Trophoblast cell (in vitro differentiated cells and primary cell): Measurements from ENCODE around the gene PPP1R1A.

Experiments used
- DNase-seq, 2 donors: peaks; one replicate each; pipeline ENCODE4 v3.0.0-alpha.2; 2016
- H2AFZ ChIP-seq: 2 replicates; pipeline ENCODE4 v1.6.1; 2013; ENCODE audit warnings: low read length, moderate library complexity, mild to moderate bottlenecking; ENCODE audit not compliant: insufficient read depth, poor library complexity
- H2AK5ac ChIP-seq: 2 replicates; pipeline ENCODE4 v1.6.1; 2013; ENCODE audit warnings: mild to moderate bottlenecking, low read length
- H2BK120ac ChIP-seq: 2 replicates; pipeline ENCODE4 v1.6.1; 2013; ENCODE audit warnings: low read length, mild to moderate bottlenecking, moderate library complexity; ENCODE audit not compliant: insufficient read depth, poor library complexity
- H2BK12ac ChIP-seq: 2 replicates; pipeline ENCODE4 v1.6.1; 2013; ENCODE audit warnings: mild to moderate bottlenecking, low read length, moderate library complexity
- H2BK5ac ChIP-seq: 2 replicates; pipeline ENCODE4 v1.6.1; 2013; ENCODE audit warnings: low read length, low read depth, moderate library complexity, mild to moderate bottlenecking; ENCODE audit not compliant: poor library complexity
- H3K14ac ChIP-seq: 2 replicates; pipeline ENCODE4 v1.6.1; 2013; ENCODE audit warnings: mild to moderate bottlenecking, low read length
- H3K18ac ChIP-seq: 2 replicates; pipeline ENCODE4 v1.6.1; 2013; ENCODE audit warnings: mild to moderate bottlenecking, low read length
- H3K23ac ChIP-seq: 2 replicates; pipeline ENCODE4 v1.6.1; 2013; ENCODE audit warnings: low read length
- H3K27ac ChIP-seq: 2 replicates; pipeline ENCODE4 v1.5.1; 2013; ENCODE audit warnings: low read depth, mild to moderate bottlenecking, inconsistent platforms, low read length, moderate library complexity
- H3K27me3 ChIP-seq: 2 replicates; pipeline ENCODE4 v1.6.1; 2013; ENCODE audit warnings: inconsistent platforms, mild to moderate bottlenecking, low read length, moderate library complexity; ENCODE audit not compliant: insufficient read depth
- H3K36me3 ChIP-seq, 2 experiments: 1 replicate in 1 of 2; 2 replicates in 1 of 2; pipeline ENCODE4 v1.6.1; 2013; ENCODE audit warnings: low read length in 2 of 2, mild to moderate bottlenecking in 2 of 2, moderate library complexity in 1 of 2; ENCODE audit not compliant: insufficient read depth in 2 of 2, control insufficient read depth in 1 of 2
- H3K4ac ChIP-seq: 2 replicates; pipeline ENCODE4 v1.6.1; 2013; ENCODE audit warnings: low read depth, mild to moderate bottlenecking, low read length, moderate library complexity
- H3K4me1 ChIP-seq, 2 experiments: 1 replicate in 1 of 2; 2 replicates in 1 of 2; pipeline ENCODE4 v1.6.1; 2013; ENCODE audit warnings: low read length in 2 of 2, mild to moderate bottlenecking in 2 of 2, moderate library complexity in 1 of 2; ENCODE audit not compliant: insufficient read depth in 2 of 2, control insufficient read depth in 1 of 2
- H3K4me2 ChIP-seq: 2 replicates; pipeline ENCODE4 v1.6.1; 2013; ENCODE audit warnings: inconsistent platforms, mild to moderate bottlenecking, low read length, moderate library complexity
- H3K4me3 ChIP-seq: 2 replicates; pipeline ENCODE4 v1.5.1; 2013; ENCODE audit warnings: mild to moderate bottlenecking, low read depth, low read length, inconsistent platforms
- H3K79me1 ChIP-seq: one replicate; pipeline ENCODE4 v1.6.1; 2013; ENCODE audit warnings: low read length
- H3K79me2 ChIP-seq: 2 replicates; pipeline ENCODE4 v1.6.1; 2013; ENCODE audit warnings: low read length, mild to moderate bottlenecking; ENCODE audit not compliant: control insufficient read depth, insufficient read depth, poor library complexity
- H3K9ac ChIP-seq: 2 replicates; pipeline ENCODE4 v1.6.1; 2013; ENCODE audit warnings: mild to moderate bottlenecking, low read length
- H3K9me3 ChIP-seq: 2 replicates; pipeline ENCODE4 v1.6.1; 2013; ENCODE audit warnings: low read depth, mild to moderate bottlenecking, control low read depth, inconsistent platforms, low read length; ENCODE audit not compliant: insufficient read depth
- H4K12ac ChIP-seq: 2 replicates; pipeline ENCODE4 v1.6.1; 2013; ENCODE audit warnings: low read depth, mild to moderate bottlenecking, low read length, moderate library complexity
- H4K8ac ChIP-seq: 2 replicates; pipeline ENCODE4 v1.6.1; 2013; ENCODE audit warnings: low read depth, mild to moderate bottlenecking, low read length, moderate library complexity
- H4K91ac ChIP-seq: one replicate; pipeline ENCODE4 v1.6.1; 2013; ENCODE audit warnings: low read depth, mild to moderate bottlenecking, low read length, moderate library complexity
- WGBS: extraction: QIAGEN DNeasy Blood & Tissue Kit; methylation state at CpG from one replicate; pipeline ENCODE4 v1.1.7; 2013; ENCODE audit warnings: missing lambda C conversion rate; ENCODE audit not compliant: insufficient read length, insufficient coverage; ENCODE audit errors: extremely low coverage; 5-methylcytosine and 5-hydroxymethylcytosine counted together

Gene PPP1R1A

GRCh38 chr12:54605138-54605970, 16.9 kb upstream of the PPP1R1A start:
- DNase-seq = peak; percentile 82 to 95
- H4K12ac ChIP-seq = no peak overlapping the region
- H2BK120ac ChIP-seq = no peak overlapping the region
- no peak overlapping the region for H2AK5ac ChIP-seq
- no peaks in the 10 kb centered on the region for H3K79me2 ChIP-seq
- H3K4me2 ChIP-seq = no peak overlapping the region
- no CpG with 5 or more reads among the region's 6 CpGs for whole genome bisulfite sequencing
- H2AFZ ChIP-seq = no peak overlapping the region
- H3K27me3 ChIP-seq = no peaks in the 10 kb centered on the region
- no peak overlapping the region for H2BK12ac ChIP-seq
- no peak overlapping the region for H3K18ac ChIP-seq
- no peak overlapping the region for H2BK5ac ChIP-seq
- H3K27ac ChIP-seq = no peak overlapping the region
- H4K91ac ChIP-seq = no peak overlapping the region
- H3K9ac ChIP-seq = no peak overlapping the region
- no peaks in the 10 kb centered on the region for H3K79me1 ChIP-seq
- H3K14ac ChIP-seq = no peak overlapping the region
- H3K9me3 ChIP-seq = peaks cover 3% of the 10 kb centered on the region
- H3K23ac ChIP-seq = no peak overlapping the region
- peaks cover 3 to 18% of the 10 kb centered on the region in 2 experiments for H3K4me1 ChIP-seq
- H4K8ac ChIP-seq = no peak overlapping the region
- no peak overlapping the region for H3K4me3 ChIP-seq
- no peaks in the 10 kb centered on the region for H3K36me3 ChIP-seq
- no peak overlapping the region for H3K4ac ChIP-seq

GRCh38 chr12:54604436-54604835, 16.0 kb upstream of the PPP1R1A start:
- peak; percentile 71 to 72 for DNase-seq
- Histone ChIP-seq H2BK5ac (no peak overlapping the region), H2AFZ (no peak overlapping the region), H3K4me3 (no peak overlapping the region), H3K9me3 (peaks cover 3% of the 10 kb centered on the region), H3K79me2 (no peaks in the 10 kb centered on the region), H3K23ac (no peak overlapping the region), H2AK5ac (no peak overlapping the region), H3K79me1 (no peaks in the 10 kb centered on the region), H3K4ac (no peak overlapping the region), H3K9ac (no peak overlapping the region), H3K27me3 (no peaks in the 10 kb centered on the region), H4K8ac (no peak overlapping the region), H3K18ac (no peak overlapping the region), H3K27ac (no peak overlapping the region), H2BK12ac (no peak overlapping the region), H3K36me3 (no peaks in the 10 kb centered on the region), H4K12ac (no peak overlapping the region), H3K14ac (no peak overlapping the region), H4K91ac (no peak overlapping the region), H3K4me2 (no peak overlapping the region), H3K4me1 (peaks cover 3 to 18% of the 10 kb centered on the region in 2 experiments), H2BK120ac (no peak overlapping the region)
- no CpG with 5 or more reads among the region's 4 CpGs for WGBS

- no peak overlapping the region for H4K91ac ChIP-seq
- no CpG with 5 or more reads among the region's 5 CpGs for WGBS
- no peak overlapping the region for H3K27ac ChIP-seq
- no peak overlapping the region for H3K4me2 ChIP-seq
- no peak overlapping the region for H2BK120ac ChIP-seq
- no peak overlapping the region for H4K8ac ChIP-seq
- H3K4me3 ChIP-seq = no peak overlapping the region
- no peaks in the 10 kb centered on the region for H3K79me1 ChIP-seq
- peaks cover 3 to 18% of the 10 kb centered on the region in 2 experiments for H3K4me1 ChIP-seq
- no peak overlapping the region for H3K23ac ChIP-seq
- no peak overlapping the region for H3K18ac ChIP-seq
- no peak overlapping the region for H2AFZ ChIP-seq
- H3K9me3 ChIP-seq = peaks cover 3% of the 10 kb centered on the region
- H4K12ac ChIP-seq = no peak overlapping the region
- no peak overlapping the region for H2BK12ac ChIP-seq
- H3K4ac ChIP-seq = no peak overlapping the region
- H3K27me3 ChIP-seq = no peaks in the 10 kb centered on the region
- H3K79me2 ChIP-seq = no peaks in the 10 kb centered on the region
- no peak overlapping the region for H3K9ac ChIP-seq
- no peak overlapping the region for H3K14ac ChIP-seq
- H2AK5ac ChIP-seq = no peak overlapping the region
- no peaks in the 10 kb centered on the region for H3K36me3 ChIP-seq
- peak; percentile 75 to 87 for DNase-seq
- H2BK5ac ChIP-seq = no peak overlapping the region
Measured at GRCh38 chr12:54603872-54604271, 15.4 kb upstream of the PPP1R1A start.

GRCh38 chr12:54603173-54603814, 14.8 kb upstream of the PPP1R1A start:
- Histone ChIP-seq H3K79me2 (no peaks in the 10 kb centered on the region), H4K12ac (no peak overlapping the region), H3K79me1 (no peaks in the 10 kb centered on the region), H2BK5ac (no peak overlapping the region), H3K9ac (no peak overlapping the region), H3K18ac (no peak overlapping the region), H3K14ac (no peak overlapping the region), H3K4me1 (peaks cover 3 to 18% of the 10 kb centered on the region in 2 experiments), H3K36me3 (no peaks in the 10 kb centered on the region), H3K9me3 (peaks cover 3% of the 10 kb centered on the region), H4K8ac (no peak overlapping the region), H2BK120ac (no peak overlapping the region), H3K27ac (no peak overlapping the region), H2AK5ac (no peak overlapping the region), H2BK12ac (no peak overlapping the region), H3K23ac (no peak overlapping the region), H3K4me2 (no peak overlapping the region), H3K27me3 (no peaks in the 10 kb centered on the region), H3K4me3 (no peak overlapping the region), H2AFZ (no peak overlapping the region), H3K4ac (no peak overlapping the region), H4K91ac (no peak overlapping the region)
- peak; percentile 71 to 88 for DNase-seq
- no CpG with 5 or more reads among the region's 8 CpGs for WGBS
